ENCODE results near the gene ACOXL.

Gene ACOXL

DNA sequence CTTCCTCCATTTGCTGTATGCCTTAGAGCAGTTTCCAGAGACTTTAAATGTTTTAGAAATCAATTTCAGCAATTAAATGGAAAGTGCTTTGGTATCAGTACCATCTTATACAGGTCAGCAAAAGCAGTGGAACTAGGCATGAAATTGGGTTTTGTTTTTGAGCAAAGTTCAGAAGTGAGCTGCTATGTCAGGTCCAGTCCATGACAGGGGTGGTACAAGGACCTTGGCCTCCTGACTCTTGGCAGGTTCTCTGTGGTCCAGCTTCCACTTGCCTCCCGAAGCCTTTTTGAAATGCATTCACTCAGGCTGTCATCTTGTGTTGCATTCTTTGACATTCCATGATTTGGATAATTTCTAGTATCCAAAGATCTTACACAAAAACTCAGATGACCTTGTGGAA lies 159.3 kb downstream of the ACOXL start:
- Histone ChIP-seq H3K9me3 (ENCODE audit: insufficient read depth, low read depth, low read length) (no peaks in the 10 kb centered on the region), H3K36me3 (ENCODE audit: control insufficient read depth in 1 of 2, insufficient read depth in 2 of 2, low read length in 2 of 2) (no peaks in the 10 kb centered on the region), H2BK5ac (ENCODE audit: low read depth, low read length, poor library complexity) (no peak overlapping the region), H4K12ac (ENCODE audit: low read depth, low read length) (no peak overlapping the region), H3K14ac (ENCODE audit: low read length) (no peak overlapping the region), H3K18ac (ENCODE audit: low read length) (no peak overlapping the region), H3K23ac (ENCODE audit: low read length) (no peak overlapping the region), H3K4me2 (ENCODE audit: low read length) (no peak overlapping the region), H3K4me1 (ENCODE audit: control insufficient read depth in 1 of 2, insufficient read depth in 2 of 2, low read length in 2 of 2) (no peaks in the 10 kb centered on the region), H3K27me3 (ENCODE audit: insufficient read depth, low read length) (no peaks in the 10 kb centered on the region), H2BK12ac (ENCODE audit: low read length) (no peak overlapping the region), H3K9ac (ENCODE audit: low read length) (no peak overlapping the region), H3K79me1 (ENCODE audit: low read length) (no peaks in the 10 kb centered on the region), H4K8ac (ENCODE audit: low read depth, low read length) (no peak overlapping the region), H4K91ac (ENCODE audit: low read depth, low read length) (no peak overlapping the region), H3K27ac (ENCODE audit: low read depth, low read length) (no peak overlapping the region), H2BK120ac (ENCODE audit: insufficient read depth, low read length, poor library complexity) (no peak overlapping the region), H3K4me3 (ENCODE audit: low read depth, low read length) (no peak overlapping the region), H2AK5ac (ENCODE audit: low read length) (no peak overlapping the region), H3K4ac (ENCODE audit: low read depth, low read length) (no peak overlapping the region), H2AFZ (ENCODE audit: insufficient read depth, low read length, poor library complexity) (no peak overlapping the region), H3K79me2 (ENCODE audit: control insufficient read depth, insufficient read depth, low read length, poor library complexity) (no peaks in the 10 kb centered on the region)
- DNase-seq, result no peak
- WGBS (ENCODE audit: extremely low coverage, insufficient coverage, insufficient read length), result no CpG with 5 or more reads among the region's 1 CpG

DNA sequence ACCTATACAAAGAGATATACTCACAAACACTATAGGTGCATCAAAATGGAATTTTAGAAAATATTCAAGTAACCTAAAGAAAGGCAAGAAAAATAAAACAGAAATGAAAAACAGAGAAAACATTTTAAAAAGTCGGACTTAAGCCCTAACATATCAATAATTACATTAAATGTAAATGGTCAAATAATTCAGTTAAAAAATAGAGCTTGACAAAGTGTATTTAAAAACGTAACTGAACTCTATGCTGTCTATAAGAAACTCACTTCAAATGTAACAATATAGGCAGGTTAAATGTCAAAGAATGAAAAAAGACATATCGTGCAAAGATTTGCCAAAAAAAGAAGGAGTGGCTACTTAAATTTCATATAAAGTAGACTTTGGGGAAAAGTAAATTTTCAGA lies 163.9 kb downstream of the ACOXL start:
- H3K9me3 ChIP-seq (ENCODE audit: insufficient read depth, low read depth, low read length), result no peaks in the 10 kb centered on the region
- H3K4me2 ChIP-seq (ENCODE audit: low read length), result no peak overlapping the region
- no peak overlapping the region for H2AK5ac ChIP-seq (ENCODE audit: low read length)
- no peak overlapping the region for H3K27ac ChIP-seq (ENCODE audit: low read depth, low read length)
- H4K12ac ChIP-seq (ENCODE audit: low read depth, low read length), result no peak overlapping the region
- no peaks in the 10 kb centered on the region for H3K27me3 ChIP-seq (ENCODE audit: insufficient read depth, low read length)
- no peak overlapping the region for H3K4me3 ChIP-seq (ENCODE audit: low read depth, low read length)
- H3K4me1 ChIP-seq (ENCODE audit: control insufficient read depth in 1 of 2, insufficient read depth in 2 of 2, low read length in 2 of 2), result no peaks in the 10 kb centered on the region
- no peak overlapping the region for H3K4ac ChIP-seq (ENCODE audit: low read depth, low read length)
- H3K79me1 ChIP-seq (ENCODE audit: low read length), result no peaks in the 10 kb centered on the region
- H3K36me3 ChIP-seq (ENCODE audit: control insufficient read depth in 1 of 2, insufficient read depth in 2 of 2, low read length in 2 of 2), result no peaks in the 10 kb centered on the region
- H4K8ac ChIP-seq (ENCODE audit: low read depth, low read length), result no peak overlapping the region
- H3K23ac ChIP-seq (ENCODE audit: low read length), result no peak overlapping the region
- H3K18ac ChIP-seq (ENCODE audit: low read length), result no peak overlapping the region
- H2AFZ ChIP-seq (ENCODE audit: insufficient read depth, low read length, poor library complexity), result no peak overlapping the region
- no peak overlapping the region for H4K91ac ChIP-seq (ENCODE audit: low read depth, low read length)
- H3K14ac ChIP-seq (ENCODE audit: low read length), result no peak overlapping the region
- H3K9ac ChIP-seq (ENCODE audit: low read length), result no peak overlapping the region
- H2BK120ac ChIP-seq (ENCODE audit: insufficient read depth, low read length, poor library complexity), result no peak overlapping the region
- H3K79me2 ChIP-seq (ENCODE audit: control insufficient read depth, insufficient read depth, low read length, poor library complexity), result no peaks in the 10 kb centered on the region
- WGBS (ENCODE audit: extremely low coverage, insufficient coverage, insufficient read length), result no CpG with 5 or more reads among the region's 3 CpGs
- no peak overlapping the region for H2BK5ac ChIP-seq (ENCODE audit: low read depth, low read length, poor library complexity)
- H2BK12ac ChIP-seq (ENCODE audit: low read length), result no peak overlapping the region
- no peak for DNase-seq

DNA sequence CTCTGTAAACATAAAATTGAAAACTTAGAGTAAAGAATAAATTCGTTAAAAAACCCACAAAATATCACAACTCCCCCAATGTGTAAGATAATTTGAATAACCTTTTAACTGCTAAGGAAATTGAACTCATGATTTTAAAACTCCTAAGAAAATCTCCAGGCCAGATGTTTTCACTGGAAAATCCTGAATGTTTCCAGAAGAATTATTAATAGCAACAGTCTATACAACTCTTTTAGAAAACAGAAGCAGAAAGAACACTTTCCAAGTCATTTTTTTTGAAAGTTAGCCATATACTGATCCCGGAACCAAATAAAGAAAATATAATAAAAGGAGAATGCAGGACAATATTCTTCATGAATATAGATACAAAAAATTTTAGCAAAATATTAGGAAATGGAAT lies 165.6 kb downstream of the ACOXL start:
- Histone ChIP-seq H2BK12ac (ENCODE audit: low read length) (no peak overlapping the region), H3K27ac (ENCODE audit: low read depth, low read length) (no peak overlapping the region), H3K79me2 (ENCODE audit: control insufficient read depth, insufficient read depth, low read length, poor library complexity) (no peaks in the 10 kb centered on the region), H3K36me3 (ENCODE audit: control insufficient read depth in 1 of 2, insufficient read depth in 2 of 2, low read length in 2 of 2) (no peaks in the 10 kb centered on the region), H4K91ac (ENCODE audit: low read depth, low read length) (no peak overlapping the region), H3K4me2 (ENCODE audit: low read length) (no peak overlapping the region), H3K4me3 (ENCODE audit: low read depth, low read length) (no peak overlapping the region), H4K12ac (ENCODE audit: low read depth, low read length) (no peak overlapping the region), H3K4me1 (ENCODE audit: control insufficient read depth in 1 of 2, insufficient read depth in 2 of 2, low read length in 2 of 2) (no peaks in the 10 kb centered on the region), H2BK5ac (ENCODE audit: low read depth, low read length, poor library complexity) (no peak overlapping the region), H2AK5ac (ENCODE audit: low read length) (no peak overlapping the region), H3K4ac (ENCODE audit: low read depth, low read length) (no peak overlapping the region), H3K79me1 (ENCODE audit: low read length) (no peaks in the 10 kb centered on the region), H3K9ac (ENCODE audit: low read length) (no peak overlapping the region), H2AFZ (ENCODE audit: insufficient read depth, low read length, poor library complexity) (no peak overlapping the region), H3K14ac (ENCODE audit: low read length) (no peak overlapping the region), H3K18ac (ENCODE audit: low read length) (no peak overlapping the region), H4K8ac (ENCODE audit: low read depth, low read length) (no peak overlapping the region), H3K27me3 (ENCODE audit: insufficient read depth, low read length) (no peaks in the 10 kb centered on the region), H2BK120ac (ENCODE audit: insufficient read depth, low read length, poor library complexity) (no peak overlapping the region), H3K23ac (ENCODE audit: low read length) (no peak overlapping the region), H3K9me3 (ENCODE audit: insufficient read depth, low read depth, low read length) (no peaks in the 10 kb centered on the region)
- no CpG with 5 or more reads among the region's 2 CpGs for WGBS (ENCODE audit: extremely low coverage, insufficient coverage, insufficient read length)
- DNase-seq, result no peak

DNA sequence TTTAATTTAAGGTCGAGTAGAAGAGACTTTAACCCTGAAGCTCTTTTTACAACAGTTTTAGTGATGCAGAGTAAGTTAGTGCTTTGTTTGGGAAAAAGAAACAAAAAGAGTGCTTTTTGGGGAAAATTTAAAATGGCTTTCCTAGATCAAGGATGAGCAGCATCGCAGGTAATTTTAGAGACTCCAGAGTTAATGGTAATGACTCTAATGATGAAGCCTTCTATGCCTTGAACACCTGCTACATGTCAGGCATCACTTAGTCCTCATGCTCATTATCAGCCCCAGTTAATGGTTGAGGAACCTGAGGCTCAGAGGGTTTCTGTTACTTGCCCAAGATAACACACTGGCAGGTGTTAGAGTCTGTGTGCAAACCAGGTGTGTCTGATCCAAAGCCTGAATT lies 167.8 kb downstream of the ACOXL start:
- H4K91ac ChIP-seq (ENCODE audit: low read depth, low read length), result no peak overlapping the region
- H3K9ac ChIP-seq (ENCODE audit: low read length), result no peak overlapping the region
- no peak overlapping the region for H3K4me3 ChIP-seq (ENCODE audit: low read depth, low read length)
- no peak overlapping the region for H2AK5ac ChIP-seq (ENCODE audit: low read length)
- H3K4ac ChIP-seq (ENCODE audit: low read depth, low read length), result no peak overlapping the region
- H3K9me3 ChIP-seq (ENCODE audit: insufficient read depth, low read depth, low read length), result no peaks in the 10 kb centered on the region
- H3K79me2 ChIP-seq (ENCODE audit: control insufficient read depth, insufficient read depth, low read length, poor library complexity), result no peaks in the 10 kb centered on the region
- H3K4me1 ChIP-seq (ENCODE audit: control insufficient read depth in 1 of 2, insufficient read depth in 2 of 2, low read length in 2 of 2), result no peaks in the 10 kb centered on the region
- no peak overlapping the region for H2AFZ ChIP-seq (ENCODE audit: insufficient read depth, low read length, poor library complexity)
- WGBS (ENCODE audit: extremely low coverage, insufficient coverage, insufficient read length), result no CpG with 5 or more reads among the region's 2 CpGs
- no peak overlapping the region for H2BK5ac ChIP-seq (ENCODE audit: low read depth, low read length, poor library complexity)
- no peaks in the 10 kb centered on the region for H3K36me3 ChIP-seq (ENCODE audit: control insufficient read depth in 1 of 2, insufficient read depth in 2 of 2, low read length in 2 of 2)
- H4K12ac ChIP-seq (ENCODE audit: low read depth, low read length), result no peak overlapping the region
- H3K18ac ChIP-seq (ENCODE audit: low read length), result no peak overlapping the region
- DNase-seq, result no peak
- H3K23ac ChIP-seq (ENCODE audit: low read length), result no peak overlapping the region
- H2BK120ac ChIP-seq (ENCODE audit: insufficient read depth, low read length, poor library complexity), result no peak overlapping the region
- H4K8ac ChIP-seq (ENCODE audit: low read depth, low read length), result no peak overlapping the region
- no peaks in the 10 kb centered on the region for H3K79me1 ChIP-seq (ENCODE audit: low read length)
- H2BK12ac ChIP-seq (ENCODE audit: low read length), result no peak overlapping the region
- no peak overlapping the region for H3K14ac ChIP-seq (ENCODE audit: low read length)
- no peak overlapping the region for H3K27ac ChIP-seq (ENCODE audit: low read depth, low read length)
- H3K4me2 ChIP-seq (ENCODE audit: low read length), result no peak overlapping the region
- no peaks in the 10 kb centered on the region for H3K27me3 ChIP-seq (ENCODE audit: insufficient read depth, low read length)
